SU-DHL-6 (cell line): ENCODE data around the gene HLF.

Experiments used
- H2AFZ ChIP-seq: fragments of 200-600 bp; sonication (generic); 2 replicates; pipeline ENCODE4 v1.6.1; 2014; ENCODE audit warnings: low read depth, mild to moderate bottlenecking, moderate library complexity, mixed read lengths, antibody characterized with exemption, low read length; ENCODE audit not compliant: severe bottlenecking
- H3F3A ChIP-seq: fragments of 200-600 bp; shearing (Covaris generic); 2 replicates; pipeline ENCODE4 v1.6.0; 2016; ENCODE audit warnings: antibody characterized with exemption, mild to moderate bottlenecking; ENCODE audit not compliant: insufficient read depth
- H3K27ac ChIP-seq: fragments of 200-600 bp; sonication (generic); 2 replicates; pipeline ENCODE4 v1.5.1; 2016; ENCODE audit warnings: low read depth, mild to moderate bottlenecking, low read length, moderate library complexity, mixed read lengths
- H3K27me3 ChIP-seq: fragments of 200-600 bp; sonication (generic), shearing (Covaris generic); 2 replicates; pipeline ENCODE4 v1.6.0; 2014; ENCODE audit warnings: mild to moderate bottlenecking, low read length
- H3K36me3 ChIP-seq: fragments of 200-600 bp; sonication (generic); 2 replicates; pipeline ENCODE4 v1.6.1; 2014; ENCODE audit warnings: mild to moderate bottlenecking, low read length, mixed read lengths
- H3K4me2 ChIP-seq: fragments of 300-600, 200-600 bp; shearing (Covaris generic), sonication (generic); 2 replicates; pipeline ENCODE4 v1.6.0; 2014; ENCODE audit warnings: low read length, low read depth, mild to moderate bottlenecking; ENCODE audit not compliant: poor library complexity, severe bottlenecking
- H3K4me3 ChIP-seq: fragments of 200-600 bp; sonication (generic); 2 replicates; pipeline ENCODE4 v1.5.1; 2014; ENCODE audit warnings: antibody characterized with exemption, low read length, mild to moderate bottlenecking, mixed read lengths; ENCODE audit not compliant: insufficient read depth, poor library complexity, severe bottlenecking
- H3K79me2 ChIP-seq: fragments of 200-600 bp; sonication (generic); 2 replicates; pipeline ENCODE4 v1.6.1; 2014; ENCODE audit warnings: mild to moderate bottlenecking, low read length, moderate library complexity; ENCODE audit not compliant: insufficient read depth
- H3K9ac ChIP-seq: fragments of 200-600 bp; sonication (generic); 2 replicates; pipeline ENCODE4 v1.7.0; 2014; ENCODE audit warnings: mild to moderate bottlenecking, low read length
- H3K9me2 ChIP-seq: fragments of 200-600 bp; sonication (generic); replicated peaks from 2 replicates; pipeline ENCODE4 v1.6.1; 2014; ENCODE audit warnings: low read length; ENCODE audit not compliant: insufficient read depth
- H3K9me3 ChIP-seq: fragments of 200-600 bp; sonication (generic); 2 replicates; pipeline ENCODE4 v1.6.1; 2014; ENCODE audit warnings: low read length, mixed read lengths; ENCODE audit not compliant: insufficient read depth
- H4K20me1 ChIP-seq: fragments of 200-600 bp; sonication (generic); 2 replicates; pipeline ENCODE4 v1.6.1; 2014; ENCODE audit warnings: low read depth, mild to moderate bottlenecking, antibody characterized with exemption, low read length, moderate library complexity, mixed read lengths
- EZH2phosphoT487 ChIP-seq: fragments of 200-600 bp; sonication (generic), shearing (Covaris generic); conservative IDR thresholded peaks from 2 replicates; pipeline ENCODE4 v1.6.1; 2018; ENCODE audit warnings: mild to moderate bottlenecking, antibody characterized with exemption, low read length, moderate library complexity, mixed read lengths
- TF ChIP-seq, protein P1 (sequence below): fragments of 200-600 bp; sonication (generic); IDR thresholded peaks from one replicate; pipeline ENCODE4 v1.5.1; 2017; ENCODE audit warnings: antibody characterized with exemption, mild to moderate bottlenecking, low read length, moderate library complexity; ENCODE audit not compliant: insufficient read depth, poor library complexity, severe bottlenecking

Gene HLF

GRCh38 chr17:55322453-55322985, 57.8 kb downstream of the HLF start:
- Histone ChIP-seq H3K9ac (no peak overlapping the region), H3K4me3 (no peak overlapping the region), H3K36me3 (no peaks in the 10 kb centered on the region), H3K9me3 (no peaks in the 10 kb centered on the region), H3K4me2 (no peak overlapping the region), H2AFZ (no peak overlapping the region), H3K79me2 (no peaks in the 10 kb centered on the region), H3F3A (no peaks in the 10 kb centered on the region), H3K27me3 (no peaks in the 10 kb centered on the region), H3K9me2 (no peaks in the 10 kb centered on the region), H3K27ac (no peak overlapping the region), H4K20me1 (no peaks in the 10 kb centered on the region)
- TF ChIP-seq, protein P1, sequence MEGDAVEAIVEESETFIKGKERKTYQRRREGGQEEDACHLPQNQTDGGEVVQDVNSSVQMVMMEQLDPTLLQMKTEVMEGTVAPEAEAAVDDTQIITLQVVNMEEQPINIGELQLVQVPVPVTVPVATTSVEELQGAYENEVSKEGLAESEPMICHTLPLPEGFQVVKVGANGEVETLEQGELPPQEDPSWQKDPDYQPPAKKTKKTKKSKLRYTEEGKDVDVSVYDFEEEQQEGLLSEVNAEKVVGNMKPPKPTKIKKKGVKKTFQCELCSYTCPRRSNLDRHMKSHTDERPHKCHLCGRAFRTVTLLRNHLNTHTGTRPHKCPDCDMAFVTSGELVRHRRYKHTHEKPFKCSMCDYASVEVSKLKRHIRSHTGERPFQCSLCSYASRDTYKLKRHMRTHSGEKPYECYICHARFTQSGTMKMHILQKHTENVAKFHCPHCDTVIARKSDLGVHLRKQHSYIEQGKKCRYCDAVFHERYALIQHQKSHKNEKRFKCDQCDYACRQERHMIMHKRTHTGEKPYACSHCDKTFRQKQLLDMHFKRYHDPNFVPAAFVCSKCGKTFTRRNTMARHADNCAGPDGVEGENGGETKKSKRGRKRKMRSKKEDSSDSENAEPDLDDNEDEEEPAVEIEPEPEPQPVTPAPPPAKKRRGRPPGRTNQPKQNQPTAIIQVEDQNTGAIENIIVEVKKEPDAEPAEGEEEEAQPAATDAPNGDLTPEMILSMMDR = no peak
- no peak for TF ChIP-seq EZH2phosphoT487

DNA sequence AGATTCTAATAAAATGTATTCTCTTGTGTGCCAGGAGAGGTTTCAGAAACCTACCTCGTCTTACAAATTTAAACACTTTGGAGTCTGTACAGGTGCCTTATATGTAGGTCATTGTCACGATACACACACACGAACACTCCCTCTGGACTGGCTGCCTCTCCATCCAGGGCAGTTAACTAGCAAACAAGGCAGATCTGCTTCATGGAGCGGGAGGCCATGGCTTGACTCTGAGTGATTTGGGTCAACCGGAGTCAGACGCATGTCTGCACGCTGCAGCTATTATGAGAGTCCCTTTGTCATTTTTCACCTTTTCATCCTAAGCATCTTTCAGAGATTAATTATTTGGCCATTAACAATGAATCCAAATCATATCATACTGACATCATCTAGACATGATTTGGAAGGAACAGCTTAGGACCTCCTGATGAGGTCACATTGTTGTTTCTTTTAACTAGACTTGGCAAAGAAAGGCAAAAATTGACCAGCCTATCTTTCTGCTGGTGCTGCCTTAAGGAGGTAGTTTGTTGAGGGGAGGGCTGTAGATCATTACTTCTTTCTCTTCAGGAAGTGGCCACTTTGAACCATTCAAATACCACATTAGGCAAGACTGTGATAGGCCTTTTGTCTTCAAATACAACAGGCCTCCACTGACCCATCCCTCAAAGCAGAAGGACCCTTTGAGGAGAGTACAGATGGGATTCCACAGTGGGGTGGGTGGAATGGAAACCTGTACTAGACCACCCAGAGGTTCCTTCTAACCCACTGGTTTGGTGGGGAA, 58.9 kb downstream of the HLF start:
- Histone ChIP-seq H3K36me3 (no peaks in the 10 kb centered on the region), H3K79me2 (no peaks in the 10 kb centered on the region), H3K27ac (no peak overlapping the region), H3K9me2 (no peaks in the 10 kb centered on the region), H3K27me3 (no peaks in the 10 kb centered on the region), H3K4me3 (no peak overlapping the region), H3F3A (no peaks in the 10 kb centered on the region), H3K9ac (no peak overlapping the region), H3K4me2 (no peak overlapping the region), H4K20me1 (no peaks in the 10 kb centered on the region), H3K9me3 (no peaks in the 10 kb centered on the region), H2AFZ (no peak overlapping the region)
- TF ChIP-seq, protein P1 = no peak
- TF ChIP-seq EZH2phosphoT487 = no peak

- no peak overlapping the region for H3K4me2 ChIP-seq
- no peaks in the 10 kb centered on the region for H3F3A ChIP-seq
- TF ChIP-seq EZH2phosphoT487 = no peak
- TF ChIP-seq, protein P1 = no peak
Measured at GRCh38 chr17:55324296-55324978, 59.7 kb downstream of the HLF start.

More at GRCh38 chr17:55324296-55324978, 59.7 kb downstream of the HLF start:
- Histone ChIP-seq H3K4me3 (no peak overlapping the region), H4K20me1 (no peaks in the 10 kb centered on the region), H3K9me2 (no peaks in the 10 kb centered on the region), H3K36me3 (no peaks in the 10 kb centered on the region), H3K9me3 (no peaks in the 10 kb centered on the region), H3K27ac (no peak overlapping the region), H3K9ac (no peak overlapping the region), H3K27me3 (no peaks in the 10 kb centered on the region), H2AFZ (no peak overlapping the region), H3K79me2 (no peaks in the 10 kb centered on the region)
